Calu3 (cell line): ENCODE data around the gene BCAN. TPM values are rescaled to one million over a fixed set of nuclear protein-coding genes. Genes with fewer than 3 reads are reported as not detected.

Source experiments
- BruUV-seq: library from RNA; stranded (reverse); fragments of 400-500 nt; replicated peaks from 2 replicates; lab custom pipeline; 2021; lab: Mats Ljungman, UMichigan
- CTCF ChIA-PET: fragments of 300-600 bp; sonication (Branson Sonifier 250); formaldehyde crosslinking; loops from one replicate; lab custom pipeline; 2022; ENCODE audit warnings: antibody characterized with exemption; lab: Charles Lee
- DNase-seq: peaks from one replicate; pipeline ENCODE4 v3.0.0; 2022
- H3K27ac Mint-ChIP-seq: one replicate; pipeline ENCODE4 v1.8.0; 2022; ENCODE audit warnings: mixed read lengths; ENCODE audit not compliant: unreplicated experiment
- H3K27me3 Mint-ChIP-seq: one replicate; pipeline ENCODE4 v1.8.0; 2022; ENCODE audit warnings: mixed read lengths; ENCODE audit not compliant: unreplicated experiment
- H3K36me3 Mint-ChIP-seq: one replicate; pipeline ENCODE4 v1.8.0; 2022; ENCODE audit warnings: mild to moderate bottlenecking, moderate library complexity, mixed read lengths; ENCODE audit not compliant: insufficient read depth, unreplicated experiment
- H3K4me1 Mint-ChIP-seq: one replicate; pipeline ENCODE4 v1.8.0; 2022; ENCODE audit warnings: mild to moderate bottlenecking, low read depth, mixed read lengths; ENCODE audit not compliant: unreplicated experiment
- H3K4me3 Mint-ChIP-seq: one replicate; pipeline ENCODE4 v1.8.0; 2022; ENCODE audit warnings: mild to moderate bottlenecking, low read depth, moderate library complexity, mixed read lengths; ENCODE audit not compliant: unreplicated experiment
- H3K9me3 Mint-ChIP-seq: one replicate; pipeline ENCODE4 v1.8.0; 2022; ENCODE audit warnings: low read depth, mixed read lengths; ENCODE audit not compliant: unreplicated experiment
- CTCF ChIP-seq: fragments of 200-600 bp; IDR thresholded peaks from one replicate; pipeline ENCODE4 v1.8.0; 2022; ENCODE audit warnings: antibody characterized with exemption; ENCODE audit not compliant: unreplicated experiment
- intact Hi-C: fragments of 100-400 bp; cut with micrococcal nuclease; formaldehyde crosslinking; loops from one replicate; pipeline ENCODE4 v1.10.0; 2022; ENCODE audit not compliant: unreplicated experiment
- total RNA-seq: library from RNA; stranded (reverse); gene quantifications from 2 replicates; pipeline ENCODE4 v1.2.3, GENCODE V29; 2022

BCAN gene
- total RNA-seq, 1 experiment from 2014 or later, result not detected

DNA sequence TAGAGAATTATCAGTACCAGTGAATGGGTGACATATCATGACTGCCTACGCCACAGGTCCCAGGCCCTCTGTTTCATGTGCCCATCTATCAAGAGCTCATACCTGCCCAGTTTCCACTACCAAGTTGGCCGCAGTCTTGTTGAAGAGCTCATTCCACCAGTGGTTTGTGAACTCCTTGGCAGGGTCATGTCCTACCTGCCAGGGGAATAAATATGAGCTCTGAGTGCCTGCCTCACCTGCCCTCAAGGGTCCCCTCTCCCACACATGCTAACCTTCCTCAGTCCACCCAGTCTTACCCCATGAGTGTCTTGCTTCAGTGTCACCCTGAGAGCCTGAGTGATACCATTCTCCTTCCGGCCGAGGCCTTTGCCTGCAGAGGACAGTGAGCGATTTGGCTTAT lies 43.8 kb upstream of the BCAN start:
- H3K4me3 Mint-ChIP-seq, result no peak overlapping the region

DNA sequence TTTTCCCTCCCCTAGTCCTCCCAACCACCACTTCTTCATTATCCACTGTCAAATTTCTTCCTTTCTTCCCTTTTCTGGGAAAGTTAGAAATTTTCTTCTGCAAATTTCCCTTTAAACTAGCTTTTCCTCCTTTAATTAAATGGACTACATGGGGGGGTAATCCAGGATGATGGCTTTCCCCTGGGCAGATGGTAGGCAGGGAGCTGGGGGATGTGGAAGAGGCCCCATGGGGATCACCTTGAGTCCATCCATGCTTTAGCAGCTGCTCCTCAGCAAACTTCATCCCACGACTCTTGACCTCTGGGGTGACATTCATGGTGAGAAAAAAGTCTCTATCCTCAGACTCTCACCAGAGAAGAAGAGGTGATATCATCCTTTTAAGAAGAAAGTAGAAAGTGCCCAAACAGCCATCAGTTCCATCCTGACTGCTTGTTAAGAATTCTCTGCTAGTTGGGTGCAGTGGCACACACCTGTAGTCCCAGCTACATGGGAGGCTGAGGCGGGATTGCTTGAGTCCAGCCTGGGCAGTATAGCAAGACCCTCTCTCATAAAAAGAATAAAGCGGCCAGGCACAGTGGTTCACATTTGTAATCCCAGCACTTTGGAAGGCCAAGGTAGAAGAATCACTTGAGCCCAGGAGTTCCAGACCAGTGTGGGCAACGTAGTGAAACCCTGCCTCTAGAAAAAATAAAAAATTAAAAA lies 43.0 kb upstream of the BCAN start:
- no peak overlapping the region for H3K27ac Mint-ChIP-seq
- no peak overlapping the region for H3K4me3 Mint-ChIP-seq
- H3K36me3 Mint-ChIP-seq, result peaks cover 45% of the 10 kb centered on the region
- H3K9me3 Mint-ChIP-seq, result no peaks in the 10 kb centered on the region
- DNase-seq, result no peak
- BruUV-seq, result no TSS peak
- H3K27me3 Mint-ChIP-seq, result no peaks in the 10 kb centered on the region
- no peak for TF ChIP-seq CTCF
- intact Hi-C loops, result no loop called here
- H3K4me1 Mint-ChIP-seq, result peaks cover 14% of the 10 kb centered on the region
- CTCF ChIA-PET, result no interaction called here

More for the DNA sequence above, 43.8 kb upstream of the BCAN start:
- Mint-ChIP-seq H3K36me3 (peaks cover 46% of the 10 kb centered on the region), H3K27me3 (no peaks in the 10 kb centered on the region), H3K9me3 (no peaks in the 10 kb centered on the region), H3K27ac (no peak overlapping the region), H3K4me1 (peaks cover 14% of the 10 kb centered on the region)
- DNase-seq, result no peak
- no TSS peak for BruUV-seq
- CTCF ChIA-PET, result interaction anchor here (0.8 kb wide), 1 partner anchor 29 kb away, joined by 6 read pairs; no protein-coding TSS in a partner anchor
- intact Hi-C loops, result no loop called here
- no peak for TF ChIP-seq CTCF

DNA sequence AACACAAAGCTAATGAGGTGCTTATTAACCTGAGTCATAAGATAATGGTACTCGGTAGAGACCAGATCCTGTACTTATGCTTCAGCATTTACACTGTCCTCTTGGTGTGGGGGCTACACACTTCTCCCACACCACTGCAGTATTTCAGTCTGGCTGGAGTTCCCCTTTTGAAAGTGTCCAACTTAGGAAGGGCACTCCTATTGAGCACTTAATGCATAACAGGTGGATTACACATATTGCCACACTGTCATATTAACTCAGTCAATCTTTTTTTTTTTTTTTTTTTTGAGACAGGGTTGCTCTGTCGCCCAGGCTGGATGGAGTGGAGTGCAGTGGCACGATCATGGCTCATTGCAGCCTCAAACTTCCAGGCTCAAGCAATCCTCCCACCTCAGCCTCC lies 42.1 kb upstream of the BCAN start:
- BruUV-seq, result no TSS peak
- Mint-ChIP-seq H3K36me3 (peaks cover 43% of the 10 kb centered on the region), H3K9me3 (no peaks in the 10 kb centered on the region), H3K27me3 (no peaks in the 10 kb centered on the region), H3K4me1 (peaks cover 14% of the 10 kb centered on the region), H3K27ac (no peak overlapping the region), H3K4me3 (no peak overlapping the region)
- TF ChIP-seq CTCF, result no peak
- no peak for DNase-seq
- CTCF ChIA-PET, result interaction anchor here (0.6 kb wide), 1 partner anchor 8 kb away, joined by 3 read pairs; the partner anchor contains the start of gene NAXE
- intact Hi-C loops, result loop anchor here (2.0 kb wide), 1 partner anchor 143 kb away; no protein-coding TSS in a partner anchor

- peak overlapping the region; percentile 84 for H3K27ac Mint-ChIP-seq
- intact Hi-C loops, result loop anchor here (2.0 kb wide), 1 partner anchor 144 kb away; no protein-coding TSS in a partner anchor
Measured at GRCh38 chr1:156600733-156601121, 41.2 kb upstream of the BCAN start.

More at GRCh38 chr1:156600733-156601121, 41.2 kb upstream of the BCAN start:
- CTCF ChIA-PET, result interaction anchor here (1.1 kb wide), 1 partner anchor 14 kb away, joined by 3 read pairs; no protein-coding TSS in a partner anchor
- DNase-seq, result no peak
- no peak for TF ChIP-seq CTCF
- Mint-ChIP-seq H3K27me3 (no peaks in the 10 kb centered on the region), H3K4me1 (peaks cover 8% of the 10 kb centered on the region), H3K9me3 (no peaks in the 10 kb centered on the region), H3K4me3 (peak overlapping the region; percentile 80), H3K36me3 (peaks cover 38% of the 10 kb centered on the region)
- TSS peak; percentile 67 for BruUV-seq
